Osteoblast (primary cell): ENCODE data around the gene ETV6. TPM values are rescaled to one million over a fixed set of nuclear protein-coding genes. Genes with fewer than 3 reads are reported as not detected.

Experiments used
- DNase-seq: peaks from one replicate; pipeline ENCODE4 v3.0.0; 2011; ENCODE audit warnings: low spot score, mixed read lengths; ENCODE audit not compliant: insufficient read length; ENCODE audit errors: missing footprints
- H2AFZ ChIP-seq: 2 replicates; pipeline ENCODE4 v1.6.0; 2011; ENCODE audit warnings: mild to moderate bottlenecking, low read length
- H3K27ac ChIP-seq: 2 replicates; pipeline ENCODE4 v1.5.1; 2011; ENCODE audit warnings: mild to moderate bottlenecking, low read depth, low read length, moderate library complexity
- H3K27me3 ChIP-seq: 2 replicates; pipeline ENCODE4 v1.6.0; 2012; ENCODE audit warnings: mild to moderate bottlenecking, control low read depth, inconsistent platforms, low read length, moderate library complexity; ENCODE audit not compliant: insufficient read depth
- H3K36me3 ChIP-seq: 2 replicates; pipeline ENCODE4 v1.5.1; 2011; ENCODE audit warnings: mild to moderate bottlenecking, low read length, control low read depth, moderate library complexity; ENCODE audit not compliant: insufficient read depth
- H3K4me1 ChIP-seq: 2 replicates; pipeline ENCODE4 v1.5.1; 2011; ENCODE audit warnings: mild to moderate bottlenecking, low read length, control low read depth, moderate library complexity; ENCODE audit not compliant: insufficient read depth
- H3K4me2 ChIP-seq: 2 replicates; pipeline ENCODE4 v1.6.0; 2011; ENCODE audit warnings: mild to moderate bottlenecking, low read length; ENCODE audit not compliant: insufficient read depth
- H3K4me3 ChIP-seq: fragments of 200-600 bp; sonication (generic); 3 replicates; pipeline ENCODE4 v1.5.1; 2012; ENCODE audit warnings: mild to moderate bottlenecking, low read length, inconsistent platforms; ENCODE audit not compliant: insufficient read depth
- H3K79me2 ChIP-seq: 2 replicates; pipeline ENCODE4 v1.6.0; 2012; ENCODE audit warnings: mild to moderate bottlenecking, low read length, control low read depth, inconsistent platforms; ENCODE audit not compliant: insufficient read depth
- H3K9me3 ChIP-seq: 2 replicates; pipeline ENCODE4 v1.5.1; 2011; ENCODE audit warnings: low read depth, low read length, control low read depth
- H4K20me1 ChIP-seq: 2 replicates; pipeline ENCODE4 v1.6.0; 2012; ENCODE audit warnings: mild to moderate bottlenecking, low read length, control low read depth; ENCODE audit not compliant: insufficient read depth
- total RNA-seq: library from RNA; depleted of rRNA; stranded (reverse); fragments of >200 nt; gene quantifications from 2 replicates; pipeline ENCODE4 v1.2.3, GENCODE V29; 2012
- TF ChIP-seq, protein P1 (sequence below): IDR thresholded peaks from 2 replicates; pipeline ENCODE4 v1.5.1; 2011; ENCODE audit warnings: mild to moderate bottlenecking, low read depth, low read length, moderate library complexity; ENCODE audit errors: extremely low read depth

ETV6 gene
- total RNA-seq, 1 donor, result 16.3 TPM

DNA sequence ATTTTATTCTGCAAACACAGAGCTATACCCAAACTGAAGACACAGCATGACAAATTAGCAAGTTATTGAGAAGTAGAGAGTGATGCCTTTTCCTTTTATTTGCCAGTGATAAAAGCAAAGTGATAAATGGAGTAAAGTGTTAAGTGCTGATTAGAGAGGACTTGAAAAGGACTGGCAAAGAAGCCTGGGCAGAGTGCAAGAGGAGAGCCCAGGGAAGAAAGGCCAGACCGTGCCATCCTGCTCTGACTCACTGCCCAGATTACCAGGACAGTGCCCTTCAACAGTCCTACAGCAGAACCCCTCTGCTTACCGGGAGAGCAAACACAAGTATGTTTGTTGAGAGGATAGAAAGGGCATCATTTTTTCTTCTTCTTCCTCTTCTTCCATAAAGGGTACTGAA is 106.5 kb downstream of the ETV6 start:
- H3K79me2 ChIP-seq, result peaks cover 24% of the 10 kb centered on the region
- H3K27ac ChIP-seq, result peak overlapping the region; percentile 7
- peak; percentile 78 for DNase-seq
- peak overlapping the region; percentile 21 for H3K4me2 ChIP-seq
- peaks cover 9% of the 10 kb centered on the region for H3K36me3 ChIP-seq
- H2AFZ ChIP-seq, result no peak overlapping the region
- no peaks in the 10 kb centered on the region for H3K9me3 ChIP-seq
- TF ChIP-seq, protein P1, sequence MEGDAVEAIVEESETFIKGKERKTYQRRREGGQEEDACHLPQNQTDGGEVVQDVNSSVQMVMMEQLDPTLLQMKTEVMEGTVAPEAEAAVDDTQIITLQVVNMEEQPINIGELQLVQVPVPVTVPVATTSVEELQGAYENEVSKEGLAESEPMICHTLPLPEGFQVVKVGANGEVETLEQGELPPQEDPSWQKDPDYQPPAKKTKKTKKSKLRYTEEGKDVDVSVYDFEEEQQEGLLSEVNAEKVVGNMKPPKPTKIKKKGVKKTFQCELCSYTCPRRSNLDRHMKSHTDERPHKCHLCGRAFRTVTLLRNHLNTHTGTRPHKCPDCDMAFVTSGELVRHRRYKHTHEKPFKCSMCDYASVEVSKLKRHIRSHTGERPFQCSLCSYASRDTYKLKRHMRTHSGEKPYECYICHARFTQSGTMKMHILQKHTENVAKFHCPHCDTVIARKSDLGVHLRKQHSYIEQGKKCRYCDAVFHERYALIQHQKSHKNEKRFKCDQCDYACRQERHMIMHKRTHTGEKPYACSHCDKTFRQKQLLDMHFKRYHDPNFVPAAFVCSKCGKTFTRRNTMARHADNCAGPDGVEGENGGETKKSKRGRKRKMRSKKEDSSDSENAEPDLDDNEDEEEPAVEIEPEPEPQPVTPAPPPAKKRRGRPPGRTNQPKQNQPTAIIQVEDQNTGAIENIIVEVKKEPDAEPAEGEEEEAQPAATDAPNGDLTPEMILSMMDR, result no peak
- no peaks in the 10 kb centered on the region for H3K27me3 ChIP-seq
- H4K20me1 ChIP-seq, result no peaks in the 10 kb centered on the region
- peaks cover 19% of the 10 kb centered on the region for H3K4me1 ChIP-seq
- no peak overlapping the region for H3K4me3 ChIP-seq

DNA sequence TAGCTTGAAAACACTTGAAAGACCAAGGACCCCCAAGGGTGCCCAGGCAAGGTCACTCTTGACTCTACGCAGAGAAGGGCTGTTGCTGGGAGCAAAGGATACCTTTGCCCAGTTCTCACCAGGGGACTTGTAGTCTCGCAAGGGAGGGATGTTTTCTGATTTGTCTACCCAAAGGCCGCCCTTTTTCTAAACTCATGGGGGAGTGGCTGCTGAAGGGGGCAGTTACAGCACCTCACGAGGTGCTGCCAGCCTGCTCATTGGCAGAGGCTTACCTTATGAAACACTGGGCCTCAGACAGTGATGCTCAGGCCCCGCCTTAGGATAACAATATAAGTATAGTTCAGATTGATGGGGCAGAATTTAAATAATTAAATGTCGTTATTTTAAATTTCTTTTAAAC is 107.0 kb downstream of the ETV6 start:
- H4K20me1 ChIP-seq, result no peaks in the 10 kb centered on the region
- TF ChIP-seq, protein P1, result no peak
- H3K4me2 ChIP-seq, result no peak overlapping the region
- no peak overlapping the region for H2AFZ ChIP-seq
- H3K27me3 ChIP-seq, result no peaks in the 10 kb centered on the region
- no peaks in the 10 kb centered on the region for H3K9me3 ChIP-seq
- H3K4me3 ChIP-seq, result no peak overlapping the region
- DNase-seq, result no peak
- peaks cover 22% of the 10 kb centered on the region for H3K79me2 ChIP-seq
- peaks cover 9% of the 10 kb centered on the region for H3K36me3 ChIP-seq
- no peak overlapping the region for H3K27ac ChIP-seq
- peaks cover 19% of the 10 kb centered on the region for H3K4me1 ChIP-seq

DNA sequence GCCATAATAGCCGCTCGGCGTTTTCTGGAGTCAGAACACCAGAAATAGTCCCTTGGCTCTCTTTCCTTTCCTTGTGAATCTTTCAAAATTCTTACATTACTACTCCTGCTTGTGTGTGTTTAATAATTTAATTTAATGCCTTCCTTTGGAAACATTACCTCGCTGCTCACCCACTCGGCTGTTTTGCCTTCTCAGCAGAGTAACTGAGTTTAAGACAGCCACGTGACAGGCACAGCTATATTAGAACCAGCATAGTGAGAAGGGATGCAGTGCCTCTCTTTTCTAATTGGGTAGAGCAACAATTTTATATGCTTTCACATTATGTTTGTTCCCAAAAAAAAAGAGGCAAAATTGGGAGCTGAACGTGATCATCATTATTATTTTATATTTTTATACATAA is 107.6 kb downstream of the ETV6 start:
- H3K4me2 ChIP-seq, result no peak overlapping the region
- H2AFZ ChIP-seq, result no peak overlapping the region
- H3K36me3 ChIP-seq, result peaks cover 9% of the 10 kb centered on the region
- H3K4me1 ChIP-seq, result peaks cover 20% of the 10 kb centered on the region
- no peak overlapping the region for H3K4me3 ChIP-seq
- H3K9me3 ChIP-seq, result no peaks in the 10 kb centered on the region
- H3K27me3 ChIP-seq, result no peaks in the 10 kb centered on the region
- no peak overlapping the region for H3K27ac ChIP-seq
- no peak for DNase-seq
- peaks cover 21% of the 10 kb centered on the region for H3K79me2 ChIP-seq
- no peaks in the 10 kb centered on the region for H4K20me1 ChIP-seq
- TF ChIP-seq, protein P1, result no peak

DNA sequence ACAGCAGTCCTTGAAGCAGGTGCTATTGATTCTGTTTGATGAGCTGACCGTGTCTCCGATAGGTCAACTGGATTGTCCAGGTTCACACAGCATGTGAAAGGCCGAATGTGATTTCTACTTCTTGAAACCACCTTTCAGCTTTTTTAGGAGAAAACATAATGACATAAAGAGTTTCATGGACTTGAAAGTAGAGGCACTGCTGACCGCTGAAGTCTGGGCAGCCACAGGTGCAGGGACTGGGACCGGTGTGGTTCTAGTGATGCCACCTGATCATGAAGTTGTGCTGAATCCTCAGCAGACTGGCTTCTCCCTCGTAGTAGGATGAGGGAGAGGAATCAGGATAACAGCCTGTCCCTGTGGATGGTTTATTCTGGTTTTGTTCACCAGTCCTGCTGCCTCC is 108.1 kb downstream of the ETV6 start:
- peaks cover 21% of the 10 kb centered on the region for H3K4me1 ChIP-seq
- TF ChIP-seq, protein P1, result no peak
- H4K20me1 ChIP-seq, result no peaks in the 10 kb centered on the region
- no peak overlapping the region for H3K4me2 ChIP-seq
- no peak for DNase-seq
- no peak overlapping the region for H3K27ac ChIP-seq
- H3K9me3 ChIP-seq, result no peaks in the 10 kb centered on the region
- H2AFZ ChIP-seq, result no peak overlapping the region
- H3K36me3 ChIP-seq, result peaks cover 9% of the 10 kb centered on the region
- peaks cover 17% of the 10 kb centered on the region for H3K79me2 ChIP-seq
- no peak overlapping the region for H3K4me3 ChIP-seq
- H3K27me3 ChIP-seq, result no peaks in the 10 kb centered on the region
